SHP77 treated with DMSO at 0.1 percent for 48 hours (cell line): ENCODE data around the gene BCL11B.

ENCODE experiments used
- DNase-seq: peaks from one replicate; lab custom pipeline; 2025; lab: John Stamatoyannopoulos, UW

The BCL11B gene

GRCh38 chr14:99271951-99272631 is at the start of gene BCL11B:
TSS of gene BCL11B (minus strand) at chr14:99272197. CDS start at chr14:99271218, 979 bp downstream.
- no peak for DNase-seq

GRCh38 chr14:99321236-99321925 is 49.4 kb upstream of the BCL11B start:
- DNase-seq, result no peak

GRCh38 chr14:99320621-99321235 is 48.7 kb upstream of the BCL11B start:
- DNase-seq, result no peak

- DNase-seq, result no peak
Observed at GRCh38 chr14:99320105-99320572, 48.1 kb upstream of the BCL11B start.

- no peak for DNase-seq
Observed at GRCh38 chr14:99318959-99319295, 46.9 kb upstream of the BCL11B start.

- no peak for DNase-seq
Observed at GRCh38 chr14:99318091-99318958, 46.3 kb upstream of the BCL11B start.

- DNase-seq, result no peak
Observed at GRCh38 chr14:99317231-99318090, 45.5 kb upstream of the BCL11B start.

GRCh38 chr14:99316281-99317163 is 44.5 kb upstream of the BCL11B start:
- no peak for DNase-seq

- DNase-seq, result no peak
Observed at GRCh38 chr14:99315197-99315596, 43.2 kb upstream of the BCL11B start.

- DNase-seq, result no peak
Observed at GRCh38 chr14:99314623-99315022, 42.6 kb upstream of the BCL11B start.

GRCh38 chr14:99313234-99313633 is 41.2 kb upstream of the BCL11B start:
- no peak for DNase-seq

GRCh38 chr14:99312106-99312505 is 40.1 kb upstream of the BCL11B start:
- DNase-seq, result no peak

- no peak for DNase-seq
Observed at GRCh38 chr14:99309220-99309766, 37.3 kb upstream of the BCL11B start.

- no peak for DNase-seq
Observed at GRCh38 chr14:99304208-99304607, 32.2 kb upstream of the BCL11B start.

GRCh38 chr14:99300190-99300589 is 28.2 kb upstream of the BCL11B start:
- DNase-seq, result no peak

GRCh38 chr14:99296517-99296916 is 24.5 kb upstream of the BCL11B start:
- no peak for DNase-seq

- DNase-seq, result no peak
Observed at GRCh38 chr14:99289394-99290189, 17.6 kb upstream of the BCL11B start.

- no peak for DNase-seq
Observed at GRCh38 chr14:99288948-99289347, 17.0 kb upstream of the BCL11B start.

- no peak for DNase-seq
Observed at GRCh38 chr14:99287269-99287942, 15.4 kb upstream of the BCL11B start.
